Uterus (tissue), 4 donors: ENCODE data around the gene INSC. TPM values are rescaled to one million over a fixed set of nuclear protein-coding genes. Genes with fewer than 3 reads are reported as not detected.

Experiments
- DNase-seq, 2 donors: peaks; one replicate each; pipeline ENCODE4 v3.0.0-alpha.2; 2019 to 2020
- H3K27ac ChIP-seq, 2 donors: fragments of 200-600 bp; sonication (generic); 1 replicate in 1 of 2; 2 replicates in 1 of 2; pipeline ENCODE4 v1.5.1; 2016 to 2018
- H3K27me3 ChIP-seq, 2 donors: fragments of 200-600 bp; sonication (generic); one replicate each; pipeline ENCODE4 v1.5.1; 2018 to 2019; ENCODE audit warnings: control low read depth in 1 of 2
- H3K36me3 ChIP-seq, 2 donors: fragments of 200-600 bp; sonication (generic); one replicate each; pipeline ENCODE4 v1.5.1; 2019; ENCODE audit warnings: control low read depth in 1 of 2
- H3K4me1 ChIP-seq, 2 donors: fragments of 200-600 bp; sonication (generic); one replicate each; pipeline ENCODE4 v1.5.1; 2018 to 2019; ENCODE audit warnings: control low read depth in 1 of 2
- H3K4me3 ChIP-seq, 2 donors: fragments of 200-600 bp; sonication (generic); 1 replicate in 1 of 2; 2 replicates in 1 of 2; pipeline ENCODE4 v1.5.1; 2018 to 2019; ENCODE audit warnings: mild to moderate bottlenecking in 1 of 2
- H3K9me3 ChIP-seq, 2 donors: fragments of 200-600 bp; sonication (generic); one replicate each; pipeline ENCODE4 v1.5.1; 2019; ENCODE audit warnings: control low read depth in 1 of 2
- POLR2A ChIP-seq, 2 donors: fragments of 450-650 bp; IDR thresholded peaks; one replicate each; pipeline ENCODE4 v1.6.1; 2016; ENCODE audit warnings: antibody characterized with exemption in 2 of 2, mild to moderate bottlenecking in 1 of 2, moderate library complexity in 1 of 2
- intact Hi-C: fragments of 100-400 bp; cut with DNase I; formaldehyde crosslinking; loops from one replicate; pipeline ENCODE4 v1.15.1; 2023; ENCODE audit warnings: low total_unique reads
- total RNA-seq, 4 donors: library from RNA; depleted of rRNA in 3 of 4; stranded (reverse); fragments of >200 nt in 3 of 4; gene quantifications; one replicate each; pipeline versions ENCODE4 v1.1.0 to v1.2.4, GENCODE V29; 2014 to 2023
- TF ChIP-seq, protein P1 (sequence below), 4 experiments: fragments of 200-600 bp in 2 of 4; fragments of 450-650 bp in 2 of 4; sonication (generic) in 2 of 4; IDR thresholded peaks; one replicate each; pipeline ENCODE4 v1.5.1; 2016 to 2019; ENCODE audit warnings: antibody characterized with exemption in 4 of 4, mild to moderate bottlenecking in 2 of 4, moderate library complexity in 1 of 4
- donor health status: DM: yes; HTN: yes; CAD: no.

Gene INSC
- total RNA-seq, 4 donors from 2014 or later = 0.24 to 2.6 TPM; not detected in 2

- Histone ChIP-seq H3K27me3 (no peaks in the 10 kb centered on the region), H3K4me1 (no peaks in the 10 kb centered on the region), H3K9me3 (no peaks in the 10 kb centered on the region), H3K36me3 (no peaks in the 10 kb centered on the region), H3K4me3 (no peak overlapping the region), H3K27ac (no peak overlapping the region)
- no peak for DNase-seq
- TF ChIP-seq POLR2A (IDR thresholded peaks at IDR 0.05) = no peak
- TF ChIP-seq, protein P1, sequence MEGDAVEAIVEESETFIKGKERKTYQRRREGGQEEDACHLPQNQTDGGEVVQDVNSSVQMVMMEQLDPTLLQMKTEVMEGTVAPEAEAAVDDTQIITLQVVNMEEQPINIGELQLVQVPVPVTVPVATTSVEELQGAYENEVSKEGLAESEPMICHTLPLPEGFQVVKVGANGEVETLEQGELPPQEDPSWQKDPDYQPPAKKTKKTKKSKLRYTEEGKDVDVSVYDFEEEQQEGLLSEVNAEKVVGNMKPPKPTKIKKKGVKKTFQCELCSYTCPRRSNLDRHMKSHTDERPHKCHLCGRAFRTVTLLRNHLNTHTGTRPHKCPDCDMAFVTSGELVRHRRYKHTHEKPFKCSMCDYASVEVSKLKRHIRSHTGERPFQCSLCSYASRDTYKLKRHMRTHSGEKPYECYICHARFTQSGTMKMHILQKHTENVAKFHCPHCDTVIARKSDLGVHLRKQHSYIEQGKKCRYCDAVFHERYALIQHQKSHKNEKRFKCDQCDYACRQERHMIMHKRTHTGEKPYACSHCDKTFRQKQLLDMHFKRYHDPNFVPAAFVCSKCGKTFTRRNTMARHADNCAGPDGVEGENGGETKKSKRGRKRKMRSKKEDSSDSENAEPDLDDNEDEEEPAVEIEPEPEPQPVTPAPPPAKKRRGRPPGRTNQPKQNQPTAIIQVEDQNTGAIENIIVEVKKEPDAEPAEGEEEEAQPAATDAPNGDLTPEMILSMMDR (IDR thresholded peaks at IDR 0.05) = no peak
- intact Hi-C loops = no loop called here
Observed at GRCh38 chr11:15112131-15112541, 2.6 kb upstream of the INSC start.

DNA sequence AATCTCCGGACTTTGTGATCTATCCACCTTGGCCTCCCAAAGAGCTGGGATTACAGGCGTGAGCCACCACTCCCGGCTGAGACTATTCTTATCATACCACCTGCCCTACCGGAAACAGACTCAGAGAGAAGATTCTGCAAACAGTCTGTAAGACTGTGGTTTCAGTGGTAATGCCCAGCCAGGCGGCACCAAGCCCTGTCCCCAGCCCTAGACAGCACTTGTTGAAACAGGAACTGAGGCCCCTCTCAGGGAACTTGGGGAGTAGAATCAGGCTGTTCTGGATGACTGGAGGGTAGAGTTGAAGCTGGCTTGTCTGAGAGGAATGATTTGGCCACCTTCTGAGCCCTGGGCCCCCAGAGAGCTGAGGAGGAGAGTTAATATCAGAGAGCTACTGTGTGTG, 1.3 kb upstream of the INSC start:
- no peaks in the 10 kb centered on the region for H3K36me3 ChIP-seq
- H3K27me3 ChIP-seq = no peaks in the 10 kb centered on the region
- H3K9me3 ChIP-seq = no peaks in the 10 kb centered on the region
- no peak for DNase-seq
- intact Hi-C loops = no loop called here
- H3K4me1 ChIP-seq = no peaks in the 10 kb centered on the region
- H3K4me3 ChIP-seq = no peak overlapping the region
- H3K27ac ChIP-seq = no peak overlapping the region
- TF ChIP-seq, protein P1 (IDR thresholded peaks at IDR 0.05) = no peak
- TF ChIP-seq POLR2A (IDR thresholded peaks at IDR 0.05) = no peak

- Histone ChIP-seq H3K4me3 (no peak overlapping the region), H3K4me1 (no peaks in the 10 kb centered on the region), H3K36me3 (no peaks in the 10 kb centered on the region), H3K27me3 (no peaks in the 10 kb centered on the region), H3K9me3 (no peaks in the 10 kb centered on the region), H3K27ac (no peak overlapping the region)
- intact Hi-C loops = no loop called here
- no peak for TF ChIP-seq POLR2A (IDR thresholded peaks at IDR 0.05)
- TF ChIP-seq, protein P1 (IDR thresholded peaks at IDR 0.05) = no peak
- no peak for DNase-seq
Observed at GRCh38 chr11:15115686-15116085, 963 bp downstream of the INSC start.

DNA sequence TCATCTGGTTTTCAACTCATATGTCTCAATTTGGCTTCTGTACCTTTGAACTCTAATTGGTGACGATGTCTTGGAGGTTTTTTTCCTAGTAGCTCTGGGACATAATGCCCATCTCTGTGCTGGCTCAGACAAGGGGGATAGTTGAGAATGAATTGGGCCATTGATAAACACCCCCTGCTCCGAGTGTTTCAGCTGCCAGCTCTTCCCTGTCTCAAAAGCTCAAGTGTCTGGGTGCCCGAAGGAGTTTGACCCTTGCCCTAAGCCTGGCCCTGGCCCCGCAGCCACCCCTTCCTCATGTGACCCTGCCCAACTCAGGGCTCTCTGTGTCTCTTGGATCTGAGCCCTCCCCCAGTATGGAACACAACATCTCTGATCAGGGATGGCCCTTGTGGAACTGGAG, 3.0 kb downstream of the INSC start:
- H3K9me3 ChIP-seq = no peaks in the 10 kb centered on the region
- H3K27me3 ChIP-seq = no peaks in the 10 kb centered on the region
- no peaks in the 10 kb centered on the region for H3K4me1 ChIP-seq
- DNase-seq = no peak
- no peaks in the 10 kb centered on the region for H3K36me3 ChIP-seq
- no peak overlapping the region for H3K27ac ChIP-seq
- no peak overlapping the region for H3K4me3 ChIP-seq
- intact Hi-C loops = no loop called here
- TF ChIP-seq POLR2A (IDR thresholded peaks at IDR 0.05) = no peak
- TF ChIP-seq, protein P1 (IDR thresholded peaks at IDR 0.05) = no peak

- H3K4me1 ChIP-seq = no peaks in the 10 kb centered on the region
- no peaks in the 10 kb centered on the region for H3K9me3 ChIP-seq
- TF ChIP-seq, protein P1 (IDR thresholded peaks at IDR 0.05) = no peak
- TF ChIP-seq POLR2A (IDR thresholded peaks at IDR 0.05) = no peak
- no peak for DNase-seq
- H3K27ac ChIP-seq = no peak overlapping the region
- no peaks in the 10 kb centered on the region for H3K36me3 ChIP-seq
- intact Hi-C loops = no loop called here
- no peak overlapping the region for H3K4me3 ChIP-seq
- no peaks in the 10 kb centered on the region for H3K27me3 ChIP-seq
Observed at GRCh38 chr11:15118431-15118830, 3.7 kb downstream of the INSC start.
